RPMI7951 (cell line): ENCODE measurements around the gene PIP5K1C. TPM values are rescaled to one million over a fixed set of nuclear protein-coding genes. Genes with fewer than 3 reads are reported as not detected.
"Not testable (repeated sequence)": the region's sequence is repeated elsewhere in the genome, so short reads cannot be mapped to it uniquely, and the experiment has no call there.

Experiments
- DNase-seq: peaks from one replicate; pipeline ENCODE4 v3.0.0-alpha.2; 2012; ENCODE audit warnings: low read depth
- total RNA-seq: library from RNA; depleted of rRNA; stranded (reverse); fragments of >200 nt; shearing (Covaris generic); gene quantifications from 2 replicates; pipeline ENCODE4 v1.2.3, GENCODE V29; 2014

Gene PIP5K1C
- total RNA-seq, 1 experiment from 2014 or later, result 13.1 TPM

GRCh38 chr19:3673506-3674439 is 26.5 kb downstream of the PIP5K1C start:
- no peak for DNase-seq

GRCh38 chr19:3672993-3673392 is 27.3 kb downstream of the PIP5K1C start:
- no peak for DNase-seq

- DNase-seq, result no peak
These were observed 27.7 kb downstream of the PIP5K1C start for GRCh38 chr19:3672575-3672948.

GRCh38 chr19:3671680-3672574 is 28.3 kb downstream of the PIP5K1C start:
- no peak for DNase-seq

- DNase-seq, result no peak
These were observed 29.2 kb downstream of the PIP5K1C start for GRCh38 chr19:3670796-3671679.

GRCh38 chr19:3669947-3670795 is 30.1 kb downstream of the PIP5K1C start:
- no peak for DNase-seq

GRCh38 chr19:3669082-3669946 is 31.0 kb downstream of the PIP5K1C start:
- DNase-seq, result no peak

- DNase-seq, result no peak
These were observed 31.8 kb downstream of the PIP5K1C start for GRCh38 chr19:3668331-3669081.

GRCh38 chr19:3667766-3668165 is 32.5 kb downstream of the PIP5K1C start:
- DNase-seq, result no peak

GRCh38 chr19:3667037-3667638 is 33.1 kb downstream of the PIP5K1C start:
- DNase-seq, result no peak

GRCh38 chr19:3666545-3666856 is 33.8 kb downstream of the PIP5K1C start:
- not testable (repeated sequence) for DNase-seq

- DNase-seq, result no peak
These were observed 34.4 kb downstream of the PIP5K1C start for GRCh38 chr19:3665681-3666544.

- DNase-seq, result no peak
These were observed 35.2 kb downstream of the PIP5K1C start for GRCh38 chr19:3664879-3665642.

- DNase-seq, result no peak
These were observed 36.4 kb downstream of the PIP5K1C start for GRCh38 chr19:3663838-3664237.

- DNase-seq, result no peak
These were observed 38.7 kb downstream of the PIP5K1C start for GRCh38 chr19:3661284-3662238.
